HCT116 (cell line): Measurements from ENCODE around the gene LRRC34. TPM values are rescaled to one million over a fixed set of nuclear protein-coding genes. Genes with fewer than 3 reads are reported as not detected.

Source experiments
- ATAC-seq: fragments of 200-7000 bp; cut with Tn5 transposase; 2 replicates; pipeline ENCODE4 v1.9.1; 2020; ENCODE audit warnings: mild to moderate bottlenecking, moderate library complexity
- BruUV-seq: library from RNA; stranded (reverse); fragments of 400-500 nt; replicated peaks from 2 replicates; lab custom pipeline; 2021; lab: Mats Ljungman, UMichigan
- CTCF ChIA-PET: fragments of 300-600 bp; sonication (Branson Sonifier 250); formaldehyde crosslinking; loops from one replicate; lab custom pipeline; 2021; ENCODE audit warnings: antibody characterized with exemption; lab: Charles Lee
- POLR2A ChIA-PET: fragments of 300-600, 350-600 bp; sonication (Branson Sonifier 250); formaldehyde crosslinking; loops from one replicate; lab custom pipeline; 2021; ENCODE audit warnings: antibody characterized with exemption; lab: Charles Lee
- RAD21 ChIA-PET, 2 experiments: fragments of 300-600 bp; sonication (Branson Sonifier 250); formaldehyde crosslinking; loops; one replicate each; lab custom pipeline; 2023; ENCODE audit warnings: low total read pairs in 2 of 2; ENCODE audit not compliant: uncharacterized antibody in 2 of 2, unreplicated experiment in 2 of 2, low non-redundant PET in 1 of 2; lab: Charles Lee
- DNase-seq: peaks from one replicate; pipeline ENCODE4 v3.0.0-alpha.2; 2010; ENCODE audit warnings: low read depth, low spot score
- H2AFZ ChIP-seq: fragments of 200-600 bp; shearing (Covaris generic), sonication (generic); 2 replicates; pipeline ENCODE4 v1.6.1; 2017; ENCODE audit warnings: low read depth, mixed run types, mixed read lengths, antibody characterized with exemption, low read length; ENCODE audit not compliant: poor library complexity, severe bottlenecking
- H3K27ac ChIP-seq: 2 replicates; pipeline ENCODE4 v1.5.1; 2012; ENCODE audit warnings: low read depth, low read length
- H3K27me3 ChIP-seq: fragments of 200-600 bp; sonication (generic); 2 replicates; pipeline ENCODE4 v1.6.1; 2016; ENCODE audit warnings: mixed run types, low read length, mixed read lengths; ENCODE audit not compliant: insufficient read depth
- H3K36me3 ChIP-seq, 2 experiments: fragments of 200-500 bp in 1 of 2; fragments of 200-600 bp in 1 of 2; sonication (Bioruptor generic) in 1 of 2; sonication (generic) in 1 of 2; 2 replicates each; pipeline versions ENCODE4 v1.5.1 to v1.6.1; 2014 to 2016; ENCODE audit warnings: low read length in 2 of 2, inconsistent platforms in 1 of 2, mixed read lengths in 1 of 2, mixed run types in 1 of 2; ENCODE audit not compliant: insufficient read depth in 2 of 2, control insufficient read depth in 1 of 2
- H3K4me1 ChIP-seq, 2 experiments: fragments of 200-600 bp in 1 of 2; sonication (generic) in 1 of 2; 2 replicates each; pipeline versions ENCODE4 v1.5.1 to v1.6.1; 2012 to 2017; ENCODE audit warnings: low read length in 2 of 2, inconsistent platforms in 1 of 2, mild to moderate bottlenecking in 1 of 2, mixed read lengths in 1 of 2, mixed run types in 1 of 2, moderate library complexity in 1 of 2; ENCODE audit not compliant: insufficient read depth in 2 of 2, control insufficient read depth in 1 of 2
- H3K4me2 ChIP-seq: fragments of 200-600 bp; sonication (generic); 2 replicates; pipeline ENCODE4 v1.6.1; 2017; ENCODE audit warnings: mixed run types, low read length, mixed read lengths
- H3K4me3 ChIP-seq, 2 experiments: fragments of 200-600 bp in 1 of 2; sonication (generic) in 1 of 2; replicated peaks in 1 of 2; 2 replicates each; pipeline ENCODE4 v1.5.1; 2011 to 2016; ENCODE audit warnings: low read length in 2 of 2, control low read depth in 1 of 2, low read depth in 1 of 2, mild to moderate bottlenecking in 1 of 2, mixed read lengths in 1 of 2, mixed run types in 1 of 2
- H3K79me2 ChIP-seq: fragments of 200-600 bp; sonication (generic); 2 replicates; pipeline ENCODE4 v1.6.1; 2017; ENCODE audit warnings: mild to moderate bottlenecking, mixed run types, low read length, moderate library complexity, mixed read lengths; ENCODE audit not compliant: insufficient read depth
- H3K9ac ChIP-seq: fragments of 200-600 bp; sonication (generic); 2 replicates; pipeline ENCODE4 v1.6.1; 2016; ENCODE audit warnings: low read length, mixed read lengths
- H3K9me2 ChIP-seq: fragments of 200-600 bp; sonication (generic), shearing (Covaris generic); 2 replicates; pipeline ENCODE4 v1.6.1; 2017; ENCODE audit warnings: mixed run types, mild to moderate bottlenecking, moderate library complexity; ENCODE audit not compliant: insufficient read depth
- H3K9me3 ChIP-seq, 2 experiments: fragments of 200-500 bp in 1 of 2; fragments of 200-600 bp in 1 of 2; sonication (Bioruptor generic) in 1 of 2; sonication (generic) in 1 of 2; 2 replicates each; pipeline ENCODE4 v1.6.1; 2014 to 2017; ENCODE audit warnings: low read length in 2 of 2, mixed read lengths in 2 of 2, inconsistent platforms in 1 of 2, low read depth in 1 of 2, mild to moderate bottlenecking in 1 of 2, mixed run types in 1 of 2, moderate library complexity in 1 of 2; ENCODE audit not compliant: control insufficient read depth in 1 of 2, insufficient read depth in 1 of 2
- H4K20me1 ChIP-seq: fragments of 200-600 bp; sonication (generic), shearing (Covaris generic); 2 replicates; pipeline ENCODE4 v1.6.1; 2017; ENCODE audit warnings: mixed run types, mild to moderate bottlenecking, moderate library complexity; ENCODE audit not compliant: insufficient read depth
- ATF3 ChIP-seq: IDR thresholded peaks from 2 replicates; pipeline ENCODE4 v1.6.1; 2012
- CEBPB ChIP-seq: IDR thresholded peaks from 2 replicates; pipeline ENCODE4 v1.6.1; 2012; ENCODE audit warnings: low read depth
- EGR1 ChIP-seq: IDR thresholded peaks from 2 replicates; pipeline ENCODE4 v1.6.1; 2012; ENCODE audit warnings: low read depth
- EZH2 ChIP-seq: fragments of 200-600 bp; sonication (generic); IDR thresholded peaks from 2 replicates; pipeline ENCODE4 v1.6.1; 2017; ENCODE audit warnings: antibody characterized with exemption, mixed run types
- EZH2phosphoT487 ChIP-seq: fragments of 200-600 bp; IDR thresholded peaks from 2 replicates; pipeline ENCODE4 v1.6.1; 2018; ENCODE audit warnings: antibody characterized with exemption, borderline replicate concordance
- FOSL1 ChIP-seq: IDR thresholded peaks from 2 replicates; pipeline ENCODE4 v1.6.1; 2012; ENCODE audit warnings: low read depth
- POLR2A ChIP-seq: IDR thresholded peaks from 2 replicates; pipeline ENCODE4 v1.7.0; 2011; ENCODE audit warnings: borderline replicate concordance; ENCODE audit not compliant: insufficient read depth, insufficient read length; ENCODE audit errors: extremely low read depth
- POLR2AphosphoS5 ChIP-seq: IDR thresholded peaks from 2 replicates; pipeline ENCODE4 v1.6.1; 2011; ENCODE audit warnings: mild to moderate bottlenecking, low read depth, low read length, moderate library complexity
- REST ChIP-seq: IDR thresholded peaks from 2 replicates; pipeline ENCODE4 v1.6.1; 2012; ENCODE audit warnings: low read depth
- SIN3A ChIP-seq: IDR thresholded peaks from 2 replicates; pipeline ENCODE4 v1.6.1; 2012; ENCODE audit warnings: low read depth
- TCF7L2 ChIP-seq: IDR thresholded peaks from 2 replicates; pipeline ENCODE4 v1.7.0; 2011; ENCODE audit warnings: borderline replicate concordance, inconsistent platforms; ENCODE audit not compliant: insufficient read depth, insufficient read length; ENCODE audit errors: extremely low read depth
- ZBTB33 ChIP-seq: IDR thresholded peaks from 2 replicates; pipeline ENCODE4 v1.6.1; 2011; ENCODE audit warnings: mild to moderate bottlenecking, low read length, moderate library complexity; ENCODE audit not compliant: insufficient replicate concordance; ENCODE audit errors: extremely low read depth
- ZFX ChIP-seq: fragments of 450-650 bp; IDR thresholded peaks from 2 replicates; pipeline ENCODE4 v1.6.1; 2017
- intact Hi-C: fragments of 100-400 bp; cut with micrococcal nuclease; formaldehyde crosslinking; loops from 2 replicates; pipeline ENCODE4 v1.10.0; 2022
- total RNA-seq: library from RNA; stranded (reverse); gene quantifications from one replicate; pipeline ENCODE4 v1.2.1, GENCODE V29; 2021; ENCODE audit not compliant: unreplicated experiment

LRRC34 gene
- total RNA-seq, 1 experiment from 2014 or later = not detected

GRCh38 chr3:169822091-169822490 is 9.4 kb upstream of the LRRC34 start:
- ChIA-PET CTCF (no interaction called here), POLR2A (no interaction called here)
- no peak for ATAC-seq

More at GRCh38 chr3:169822091-169822490, 9.4 kb upstream of the LRRC34 start:
- Histone ChIP-seq H3K27me3 (no peaks in the 10 kb centered on the region), H3K4me1 (no peaks in the 10 kb centered on the region), H3K9me2 (no peaks in the 10 kb centered on the region), H3K27ac (no peak overlapping the region), H2AFZ (no peak overlapping the region), H3K79me2 (no peaks in the 10 kb centered on the region), H3K9ac (no peak overlapping the region), H3K4me3 (no peak overlapping the region), H4K20me1 (no peaks in the 10 kb centered on the region), H3K4me2 (no peak overlapping the region), H3K9me3 (no peaks in the 10 kb centered on the region), H3K36me3 (no peaks in the 10 kb centered on the region)
- DNase-seq = no peak
- intact Hi-C loops = no loop called here
- BruUV-seq = no TSS peak
- TF ChIP-seq EZH2 = no peak
- TF ChIP-seq POLR2AphosphoS5 = no peak
- TF ChIP-seq EGR1 = no peak
- TF ChIP-seq FOSL1 = no peak
- no peak for TF ChIP-seq ZFX
- no peak for TF ChIP-seq TCF7L2
- TF ChIP-seq ZBTB33 = no peak
- no peak for TF ChIP-seq POLR2A
- TF ChIP-seq SIN3A = no peak
- TF ChIP-seq EZH2phosphoT487 = no peak
- no peak for TF ChIP-seq REST
- TF ChIP-seq CEBPB = no peak
- no peak for TF ChIP-seq ATF3
- RAD21 ChIA-PET = no interaction called here
